ENCODE results near the gene WDR45B. TPM values are rescaled to one million over a fixed set of nuclear protein-coding genes. Genes with fewer than 3 reads are reported as not detected.

WDR45B gene
- total RNA-seq, 1 experiment from 2014 or later, result 110 TPM

GRCh38 chr17:82644148-82644547 is 4.1 kb downstream of the WDR45B start:
- H3K27ac ChIP-seq (ENCODE audit: insufficient read length, low read depth, low read length), result no peak overlapping the region
- Mint-ChIP-seq H3K36me3 (ENCODE audit: insufficient read depth in 1 of 3, low read depth in 3 of 3) (peaks cover 23 to 50% (median 48%) of the 10 kb centered on the region in 3 experiments; a peak in 6 of 7 replicates), H3K4me3 (no peak overlapping the region), H3K4me1 (peaks cover 5 to 17% of the 10 kb centered on the region in 2 experiments), H3K27me3 (ENCODE audit: low read depth) (no peaks in the 10 kb centered on the region), H3K9me3 (no peaks in the 10 kb centered on the region), H3K27ac (peak overlapping the region in 1 of 3 experiments; percentile 10; a peak in 1 of 7 replicates)
- no peak overlapping the region for H4K91ac ChIP-seq (ENCODE audit: insufficient read length, low read depth, low read length)
- H3K79me2 ChIP-seq (ENCODE audit: insufficient read depth, low read length), result peaks cover 36% of the 10 kb centered on the region
- no peak for TF ChIP-seq CTCF (conservative IDR thresholded peaks at IDR 0.05)
- no peak overlapping the region for H4K8ac ChIP-seq (replicated peaks; ENCODE audit: insufficient read length, low read depth, low read length)
- H3K23ac ChIP-seq (ENCODE audit: insufficient read length, low read depth, low read length), result no peak overlapping the region
- H4K5ac ChIP-seq (ENCODE audit: insufficient read length, low read depth, low read length), result no peak overlapping the region
- no peak overlapping the region for H2BK20ac ChIP-seq (ENCODE audit: low read depth, low read length, poor library complexity, severe bottlenecking)
- no peaks in the 10 kb centered on the region for H3K27me3 ChIP-seq (ENCODE audit: insufficient read depth, low read length)
- H3K4me2 ChIP-seq (ENCODE audit: insufficient read depth, insufficient read length, low read length), result no peak overlapping the region
- no CpG with 5 or more reads among the region's 5 CpGs for WGBS (ENCODE audit: extremely low coverage, insufficient read length, low lambda C conversion rate)
- H2BK5ac ChIP-seq (ENCODE audit: insufficient read length, low read length), result no peak overlapping the region
- no peak overlapping the region for H3K9ac ChIP-seq (ENCODE audit: extremely low read depth, insufficient read length, low read length)
- H3K18ac ChIP-seq (ENCODE audit: insufficient read length, low read depth, low read length), result no peak overlapping the region
- H3K14ac ChIP-seq (ENCODE audit: insufficient read depth, low read length), result no peak overlapping the region
- H2BK12ac ChIP-seq (ENCODE audit: insufficient read length, low read depth, low read length), result no peak overlapping the region
- no peak overlapping the region for H3K56ac ChIP-seq (ENCODE audit: insufficient read length, low read depth, low read length)
- H2BK15ac ChIP-seq (ENCODE audit: low read depth, low read length), result no peak overlapping the region
- H3T11ph ChIP-seq (ENCODE audit: low read length), result no peak overlapping the region
- H3K9me3 ChIP-seq (ENCODE audit: control insufficient read depth, low read depth, low read length), result no peaks in the 10 kb centered on the region
- no peaks in the 10 kb centered on the region for H4K20me1 ChIP-seq (ENCODE audit: control insufficient read depth, insufficient read depth, insufficient read length)
- H3K4me1 ChIP-seq (ENCODE audit: insufficient read depth, low read length), result no peaks in the 10 kb centered on the region; the same call in 1 of the 2 replicates
- H3K4ac ChIP-seq (ENCODE audit: low read depth, low read length), result no peak overlapping the region
- H3K23me2 ChIP-seq (ENCODE audit: insufficient read length, low read depth, low read length, poor library complexity, severe bottlenecking), result peaks cover 8% of the 10 kb centered on the region
- H2AK5ac ChIP-seq (ENCODE audit: insufficient read length, low read length), result no peak overlapping the region
- no peak for DNase-seq
- H2BK120ac ChIP-seq (ENCODE audit: low read depth, low read length, poor library complexity, severe bottlenecking), result no peak overlapping the region
- peaks cover 20% of the 10 kb centered on the region for H3K79me1 ChIP-seq (ENCODE audit: insufficient read depth, low read depth, low read length, poor library complexity, severe bottlenecking)
- H2AFZ ChIP-seq (ENCODE audit: low read length), result no peak overlapping the region
